ENCODE measurements around the gene KRT85. TPM values are rescaled to one million over a fixed set of nuclear protein-coding genes. Genes with fewer than 3 reads are reported as not detected.

KRT85 gene
- total RNA-seq, 2 experiments from 2014 or later: not detected

DNA sequence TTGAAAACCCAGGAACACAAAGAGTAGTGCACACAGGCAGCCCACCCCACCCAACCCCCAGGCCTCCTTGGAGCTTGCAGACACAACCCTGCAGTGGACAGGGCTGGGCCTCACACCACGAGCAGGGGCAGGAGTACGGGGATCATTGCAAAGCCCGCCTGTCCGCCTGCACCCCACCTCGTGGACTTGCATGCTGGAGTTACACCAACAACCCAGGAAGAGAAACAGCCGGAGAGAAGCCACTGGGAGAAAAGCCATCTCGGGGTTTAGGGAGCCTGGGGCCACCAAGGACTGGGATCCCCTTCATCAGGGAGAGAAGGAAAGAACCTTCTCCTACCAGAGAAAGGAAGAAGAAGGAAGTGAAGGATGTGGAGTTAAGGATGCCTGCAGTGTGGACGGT lies 10.0 kb upstream of the KRT85 start:
- Mint-ChIP-seq H3K27me3 (peaks cover 4% of the 10 kb centered on the region), H3K36me3 (ENCODE audit: low read depth) (no peaks in the 10 kb centered on the region), H3K27ac (no peak overlapping the region), H3K9me3 (no peaks in the 10 kb centered on the region), H3K4me3 (no peak overlapping the region), H3K4me1 (ENCODE audit: low read depth) (peaks cover under 1% of the 10 kb centered on the region)
- H3K4me3 ChIP-seq (ENCODE audit: low read length): no peak overlapping the region
- H3K9me3 ChIP-seq (ENCODE audit: control insufficient read depth in 1 of 2, insufficient read depth in 1 of 2, low read length in 2 of 2): no peaks in the 10 kb centered on the region
- DNase-seq (no peak), ATAC-seq (ENCODE audit: poor library complexity) (no peak)
- H3K36me3 ChIP-seq (ENCODE audit: insufficient read depth, low read length): no peaks in the 10 kb centered on the region
- ChIA-PET POLR2A (no interaction called here), CTCF (no interaction called here)
- TF ChIP-seq, protein P1, sequence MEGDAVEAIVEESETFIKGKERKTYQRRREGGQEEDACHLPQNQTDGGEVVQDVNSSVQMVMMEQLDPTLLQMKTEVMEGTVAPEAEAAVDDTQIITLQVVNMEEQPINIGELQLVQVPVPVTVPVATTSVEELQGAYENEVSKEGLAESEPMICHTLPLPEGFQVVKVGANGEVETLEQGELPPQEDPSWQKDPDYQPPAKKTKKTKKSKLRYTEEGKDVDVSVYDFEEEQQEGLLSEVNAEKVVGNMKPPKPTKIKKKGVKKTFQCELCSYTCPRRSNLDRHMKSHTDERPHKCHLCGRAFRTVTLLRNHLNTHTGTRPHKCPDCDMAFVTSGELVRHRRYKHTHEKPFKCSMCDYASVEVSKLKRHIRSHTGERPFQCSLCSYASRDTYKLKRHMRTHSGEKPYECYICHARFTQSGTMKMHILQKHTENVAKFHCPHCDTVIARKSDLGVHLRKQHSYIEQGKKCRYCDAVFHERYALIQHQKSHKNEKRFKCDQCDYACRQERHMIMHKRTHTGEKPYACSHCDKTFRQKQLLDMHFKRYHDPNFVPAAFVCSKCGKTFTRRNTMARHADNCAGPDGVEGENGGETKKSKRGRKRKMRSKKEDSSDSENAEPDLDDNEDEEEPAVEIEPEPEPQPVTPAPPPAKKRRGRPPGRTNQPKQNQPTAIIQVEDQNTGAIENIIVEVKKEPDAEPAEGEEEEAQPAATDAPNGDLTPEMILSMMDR (IDR thresholded peaks at IDR 0.05): no peak
- H3K27ac ChIP-seq (ENCODE audit: low read depth in 1 of 2, low read length in 2 of 2): no peak overlapping the region
- intact Hi-C loops (cut with DNase I, micrococcal nuclease): no loop called here
- H3K4me1 ChIP-seq (ENCODE audit: insufficient read depth, low read length): no peaks in the 10 kb centered on the region
- H3K27me3 ChIP-seq (ENCODE audit: control insufficient read depth in 1 of 2, insufficient read depth in 2 of 2, low read length in 2 of 2): peaks cover 0 to 4% of the 10 kb centered on the region in 2 experiments

DNA sequence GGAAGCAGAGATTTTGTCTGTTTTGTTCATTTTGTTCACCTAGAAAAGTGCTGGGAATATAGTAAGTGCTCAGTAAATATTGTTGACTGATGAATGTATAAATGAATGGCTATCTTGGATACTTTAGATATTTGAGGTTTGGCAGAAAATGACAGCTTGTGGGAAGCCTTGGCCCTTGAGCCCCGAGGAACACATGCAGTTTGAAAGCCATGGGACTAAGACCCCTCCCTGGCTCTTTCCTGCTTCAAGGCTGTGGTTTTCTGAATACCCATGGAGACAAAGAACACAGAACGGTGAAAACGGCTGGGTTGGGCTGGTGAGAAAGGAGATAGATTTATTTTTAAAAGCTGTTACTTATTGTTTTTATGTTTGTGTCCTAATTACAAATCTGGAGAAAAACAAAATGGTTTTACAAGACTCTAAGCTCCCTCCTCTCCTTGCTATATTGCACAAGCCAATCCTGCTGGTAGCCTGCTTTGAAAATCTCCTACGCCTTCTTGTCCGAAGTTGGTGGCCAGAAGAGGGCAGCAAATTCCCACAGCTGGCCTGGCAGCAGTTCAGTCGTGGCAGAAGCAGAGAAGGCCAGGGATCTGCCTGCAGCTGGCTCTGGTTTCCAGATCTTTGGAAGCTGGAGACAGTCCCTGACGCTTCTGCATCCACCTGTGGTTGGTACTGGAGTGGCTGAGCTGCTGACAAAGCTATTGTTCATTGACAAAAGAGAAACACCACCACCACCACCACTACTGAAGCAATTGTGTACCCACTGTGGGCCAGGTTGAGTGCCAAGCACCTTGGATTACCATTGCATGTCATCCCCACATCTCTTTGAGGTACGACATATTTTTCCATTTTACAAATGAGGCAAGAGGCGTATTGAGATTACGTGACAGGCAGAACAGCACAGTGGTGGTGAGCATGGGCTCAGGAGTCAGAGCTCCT lies 5.2 kb upstream of the KRT85 start:
- no peak for ATAC-seq (ENCODE audit: poor library complexity)
- Mint-ChIP-seq H3K9me3 (no peaks in the 10 kb centered on the region), H3K4me3 (no peak overlapping the region), H3K27ac (no peak overlapping the region), H3K4me1 (ENCODE audit: low read depth) (no peaks in the 10 kb centered on the region), H3K36me3 (ENCODE audit: low read depth) (no peaks in the 10 kb centered on the region), H3K27me3 (peaks cover 24% of the 10 kb centered on the region)
- H3K4me1 ChIP-seq (ENCODE audit: insufficient read depth, low read length): no peaks in the 10 kb centered on the region
- ChIA-PET CTCF (interaction anchor here (0.7 to 1.3 kb wide), 3 partner anchors 13 to 513 kb away, joined by 3 read pairs; no protein-coding TSS in a partner anchor), POLR2A (interaction anchor here (0.7 kb wide), 1 partner anchor 447 kb away, joined by 4 read pairs; no protein-coding TSS in a partner anchor)
- H3K4me3 ChIP-seq (ENCODE audit: low read length): no peak overlapping the region
- H3K27me3 ChIP-seq (ENCODE audit: control insufficient read depth in 1 of 2, insufficient read depth in 2 of 2, low read length in 2 of 2): peaks cover 2 to 4% of the 10 kb centered on the region in 2 experiments
- peak; percentile 14 to 71 (median 46) for DNase-seq
- TF ChIP-seq, protein P1 (IDR thresholded peaks at IDR 0.05): peak; percentile 53
- H3K36me3 ChIP-seq (ENCODE audit: insufficient read depth, low read length): no peaks in the 10 kb centered on the region
- H3K27ac ChIP-seq (ENCODE audit: low read depth in 1 of 2, low read length in 2 of 2): no peak overlapping the region
- H3K9me3 ChIP-seq (ENCODE audit: control insufficient read depth in 1 of 2, insufficient read depth in 1 of 2, low read length in 2 of 2): no peaks in the 10 kb centered on the region
- intact Hi-C loops (cut with DNase I, micrococcal nuclease): loop anchor here (1.0 to 2.0 kb wide), 4 partner anchors 507 to 609 kb away; no protein-coding TSS in a partner anchor

DNA sequence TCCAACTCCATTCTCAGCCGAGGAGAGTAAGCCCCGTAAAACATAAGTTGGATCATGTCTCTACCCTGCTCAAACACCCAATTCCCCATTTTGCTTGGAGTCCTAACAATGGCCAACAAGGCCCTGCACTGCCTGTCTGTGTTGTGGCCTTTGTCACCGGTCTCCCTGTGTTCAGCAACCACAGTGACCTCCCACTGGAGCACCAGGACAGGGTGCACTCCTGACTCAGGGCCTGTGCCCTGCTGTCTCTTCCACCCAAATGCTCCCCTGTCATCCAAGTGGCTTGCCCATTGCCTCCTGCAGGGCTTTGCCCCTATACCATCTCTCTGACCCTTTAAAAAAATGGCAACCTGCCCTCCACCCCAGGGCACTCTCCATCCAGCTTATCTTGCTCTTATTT lies 4.4 kb upstream of the KRT85 start:
- Histone ChIP-seq H3K9me3 (ENCODE audit: control insufficient read depth in 1 of 2, insufficient read depth in 1 of 2, low read length in 2 of 2) (no peaks in the 10 kb centered on the region), H3K4me3 (ENCODE audit: low read length) (no peak overlapping the region)
- DNase-seq: no peak

More for the DNA sequence above, 4.4 kb upstream of the KRT85 start:
- Mint-ChIP-seq H3K4me3 (no peak overlapping the region), H3K27me3 (peaks cover 22% of the 10 kb centered on the region), H3K4me1 (ENCODE audit: low read depth) (no peaks in the 10 kb centered on the region), H3K36me3 (ENCODE audit: low read depth) (no peaks in the 10 kb centered on the region), H3K9me3 (no peaks in the 10 kb centered on the region), H3K27ac (no peak overlapping the region)
- Histone ChIP-seq H3K36me3 (ENCODE audit: insufficient read depth, low read length) (no peaks in the 10 kb centered on the region), H3K4me1 (ENCODE audit: insufficient read depth, low read length) (no peaks in the 10 kb centered on the region), H3K27ac (ENCODE audit: low read depth in 1 of 2, low read length in 2 of 2) (no peak overlapping the region), H3K27me3 (ENCODE audit: control insufficient read depth in 1 of 2, insufficient read depth in 2 of 2, low read length in 2 of 2) (peaks cover 2 to 4% of the 10 kb centered on the region in 2 experiments)
- TF ChIP-seq, protein P1 (IDR thresholded peaks at IDR 0.05): no peak
- ChIA-PET CTCF (interaction anchor here (1.3 kb wide), 1 partner anchor 508 kb away, joined by 3 read pairs; no protein-coding TSS in a partner anchor), POLR2A (no interaction called here)
- no peak for ATAC-seq (ENCODE audit: poor library complexity)
- intact Hi-C loops (cut with DNase I, micrococcal nuclease): loop anchor here (1.0 to 2.0 kb wide), 4 partner anchors 508 to 610 kb away; no protein-coding TSS in a partner anchor
